Erythroblast (primary cell): ENCODE data around the gene SLC39A3.

Experiments used
- GATA1 ChIP-seq: IDR thresholded peaks from 2 replicates; pipeline ENCODE4 v1.6.1; 2011; ENCODE audit warnings: low read depth, mild to moderate bottlenecking, control low read depth, low read length, moderate library complexity
- POLR2A ChIP-seq: IDR thresholded peaks from 2 replicates; pipeline ENCODE4 v1.6.1; 2011; ENCODE audit warnings: mild to moderate bottlenecking, low read length

- TF ChIP-seq POLR2A: no peak
- no peak for TF ChIP-seq GATA1
These were observed 18.0 kb downstream of the SLC39A3 start for GRCh38 chr19:2721570-2722540.
